MCF 10A (cell line): ENCODE data around the gene NQO1. TPM values are rescaled to one million over a fixed set of nuclear protein-coding genes. Genes with fewer than 3 reads are reported as not detected.

ENCODE experiments used
- Bru-seq: library from RNA; stranded (reverse); fragments of 400-500 nt; gene quantifications from one replicate; lab custom pipeline; 2021; lab: Mats Ljungman, UMichigan
- BruChase-seq, 2 experiments: library from RNA; stranded (reverse); fragments of 400-500 nt; gene quantifications; one replicate each; lab custom pipeline; 2021; lab: Mats Ljungman, UMichigan
- BruUV-seq: library from RNA; stranded (reverse); fragments of 400-500 nt; replicated peaks from 2 replicates; lab custom pipeline; 2021; lab: Mats Ljungman, UMichigan
- CTCF ChIA-PET: fragments of 300-600 bp; sonication (Branson Sonifier 250); formaldehyde crosslinking; extraction: SDS; loops from one replicate; lab custom pipeline; 2021; ENCODE audit warnings: antibody characterized with exemption, inconsistent platforms; lab: Yijun Ruan, JAX
- POLR2A ChIA-PET: fragments of 300-600, 350-650 bp; sonication (Branson Sonifier 250); formaldehyde crosslinking; extraction: SDS; loops from one replicate; lab custom pipeline; 2020; ENCODE audit warnings: antibody characterized with exemption, inconsistent platforms; lab: Yijun Ruan, JAX
- DNase-seq: peaks from one replicate; pipeline ENCODE4 v3.0.0-alpha.2; 2018; ENCODE audit not compliant: unreplicated experiment
- H3K27ac Mint-ChIP-seq: one replicate; pipeline ENCODE4 v1.8.0; 2022; ENCODE audit warnings: mild to moderate bottlenecking, low read depth, mixed read lengths; ENCODE audit not compliant: unreplicated experiment
- H3K27me3 Mint-ChIP-seq: one replicate; pipeline ENCODE4 v1.8.0; 2022; ENCODE audit warnings: mixed read lengths; ENCODE audit not compliant: insufficient read depth, unreplicated experiment
- H3K36me3 Mint-ChIP-seq: one replicate; pipeline ENCODE4 v1.8.0; 2022; ENCODE audit warnings: mild to moderate bottlenecking, moderate library complexity, mixed read lengths; ENCODE audit not compliant: insufficient read depth, unreplicated experiment
- H3K4me1 Mint-ChIP-seq: one replicate; pipeline ENCODE4 v1.8.0; 2022; ENCODE audit warnings: mixed read lengths; ENCODE audit not compliant: insufficient read depth, unreplicated experiment
- H3K4me3 Mint-ChIP-seq: one replicate; pipeline ENCODE4 v1.8.0; 2022; ENCODE audit warnings: mild to moderate bottlenecking, moderate library complexity, mixed read lengths; ENCODE audit not compliant: unreplicated experiment
- H3K9me3 Mint-ChIP-seq: one replicate; pipeline ENCODE4 v1.8.0; 2022; ENCODE audit warnings: mixed read lengths; ENCODE audit not compliant: unreplicated experiment
- CTCF ChIP-seq: fragments of 200-600 bp; IDR thresholded peaks from one replicate; pipeline ENCODE4 v1.8.0; 2022; ENCODE audit warnings: antibody characterized with exemption, mild to moderate bottlenecking; ENCODE audit not compliant: unreplicated experiment
- intact Hi-C: fragments of 100-400 bp; cut with micrococcal nuclease; formaldehyde crosslinking; loops from 2 replicates; pipeline ENCODE4 v1.14.1; 2022
- long read RNA-seq: library from polyadenylated mRNA; stranded (forward); transcript quantifications from one replicate; pipeline ENCODE4 v2.0.0, GENCODE V29; 2022
- total RNA-seq: library from RNA; stranded (reverse); gene quantifications from 2 replicates; pipeline ENCODE4 v1.2.3, GENCODE V29; 2022

NQO1 gene
- 82.7 and 140 TPM in 2 replicates for total RNA-seq
- percentile 59 among the genes with signal in this experiment for Bru-seq, nascent RNA
- BruChase-seq, experiment 1, labeled RNA remaining after a 6-hour chase: percentile 73 among the genes with signal in this experiment
- percentile 56 among the genes with signal in this experiment for BruChase-seq, experiment 2, labeled RNA remaining after a 2-hour chase
- long read RNA-seq, transcript NQO1-201 (6 exons, 2,912 nt): major isoform, 150 of 175 reads
- long read RNA-seq, transcript NQO1-202 (5 exons, 1,105 nt): minor isoform, 14 of 175 reads
- long read RNA-seq, partial matches to known transcripts: 2 of 175 reads
- long read RNA-seq, other reads (novel, unspliced or antisense): 4 of 175 reads

- Mint-ChIP-seq H3K9me3 (no peaks in the 10 kb centered on the region), H3K4me3 (peak within 1 kb of the TSS; percentile 90), H3K27me3 (no peaks in the 10 kb centered on the region), H3K36me3 (peaks cover 23% of the 10 kb centered on the region), H3K4me1 (peaks cover 17% of the 10 kb centered on the region), H3K27ac (peak within 1 kb of the TSS; percentile 93)
- CTCF ChIA-PET: interaction anchor here (0.8 to 10.4 kb wide), 8 partner anchors 14 to 204 kb away, joined by 3 to 87 read pairs (median 5); partner anchors contain the start of gene NOB1
- no TSS peak for BruUV-seq
- no peak for TF ChIP-seq CTCF
- DNase-seq: peak; percentile 99
- POLR2A ChIA-PET: interaction anchor here (0.6 to 6.3 kb wide), 21 partner anchors 9 to 1642 kb away, joined by 3 to 138 read pairs (median 4); partner anchors contain the start of genes CYB5B, NOB1, TERF2 and WWP2
- intact Hi-C loops: loop anchor here (1.0 kb wide), 2 partner anchors 15 to 28 kb away; partner anchors contain the start of gene NOB1
Observed at GRCh38 chr16:69726313-69727060, at the start of gene NQO1. Gene NQO1, minus strand, starts transcription at chr16:69726560. Its CDS starts 121 bp downstream, at chr16:69726439.

GRCh38 chr16:69775563-69775962 lies 49.2 kb upstream of the NQO1 start:
- no TSS peak for BruUV-seq
- H3K27me3 Mint-ChIP-seq: no peaks in the 10 kb centered on the region
- TF ChIP-seq CTCF: no peak
- no peak overlapping the region for H3K4me3 Mint-ChIP-seq
- no peak overlapping the region for H3K27ac Mint-ChIP-seq
- intact Hi-C loops: no loop called here
- CTCF ChIA-PET: no interaction called here
- peaks cover 8% of the 10 kb centered on the region for H3K9me3 Mint-ChIP-seq
- DNase-seq: no peak
- POLR2A ChIA-PET: interaction anchor here (1.5 kb wide), 1 partner anchor 12 kb away, joined by 5 read pairs; no protein-coding TSS in a partner anchor
- no peaks in the 10 kb centered on the region for H3K4me1 Mint-ChIP-seq
- peaks cover 5% of the 10 kb centered on the region for H3K36me3 Mint-ChIP-seq

- Mint-ChIP-seq H3K36me3 (peaks cover 10% of the 10 kb centered on the region), H3K27ac (no peak overlapping the region), H3K27me3 (no peaks in the 10 kb centered on the region), H3K4me1 (no peaks in the 10 kb centered on the region), H3K9me3 (peaks cover 8% of the 10 kb centered on the region), H3K4me3 (no peak overlapping the region)
- intact Hi-C loops: no loop called here
- no peak for DNase-seq
- no peak for TF ChIP-seq CTCF
- BruUV-seq: no TSS peak
- POLR2A ChIA-PET: interaction anchor here (0.7 to 2.0 kb wide), 2 partner anchors 10 to 838 kb away, joined by 6 to 12 read pairs; no protein-coding TSS in a partner anchor
- CTCF ChIA-PET: interaction anchor here (0.7 to 0.8 kb wide), 3 partner anchors 18 to 24 kb away, joined by 3 read pairs; partner anchors contain the start of gene NOB1
Observed at GRCh38 chr16:69773260-69773947, 47.0 kb upstream of the NQO1 start.
